Measurements from ENCODE around the gene RPRD1B. TPM values are rescaled to one million over a fixed set of nuclear protein-coding genes. Genes with fewer than 3 reads are reported as not detected.

Gene RPRD1B
- total and polyA plus RNA-seq, 2 of the 8 experiments (the other 6 are each of a cell fraction or from before 2014, with no cell fraction given): 10.3 to 20.9 TPM

DNA sequence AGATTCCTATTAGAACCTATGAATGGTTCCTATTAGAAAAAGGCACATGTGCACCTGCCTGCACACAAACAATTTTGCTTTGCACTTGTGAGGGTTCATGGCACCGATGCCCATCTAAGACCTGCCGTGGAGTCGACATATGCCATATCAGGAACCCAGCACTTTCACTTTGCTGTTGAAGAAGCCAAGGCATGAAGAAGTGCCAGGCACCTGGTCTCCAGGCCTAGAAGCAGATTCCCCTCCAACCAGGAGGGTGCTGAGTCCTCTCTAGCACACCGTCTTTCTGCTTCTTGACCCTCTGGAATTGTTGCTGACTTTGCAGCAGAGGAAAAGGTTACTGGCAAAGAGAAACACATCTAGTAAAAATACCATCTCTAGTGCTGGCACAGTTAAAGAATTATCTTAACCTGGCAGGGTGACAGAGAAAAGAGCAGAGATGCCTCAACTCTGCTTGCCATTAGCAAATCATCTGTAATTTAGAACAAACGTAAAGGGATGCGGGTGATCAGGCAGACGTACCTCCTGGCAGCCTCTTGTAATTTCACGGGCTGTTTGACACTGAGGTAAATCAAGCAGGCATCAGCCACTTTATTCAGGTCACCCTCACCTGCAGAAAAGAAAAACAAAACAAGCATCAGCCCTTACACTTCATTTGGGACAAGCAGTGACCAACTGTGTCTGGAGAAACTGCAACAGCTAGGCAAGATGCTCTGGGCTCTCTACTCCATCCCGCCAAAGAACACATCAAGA is 37.5 kb upstream of the RPRD1B start:
- H3K27ac ChIP-seq (ENCODE audit: low read depth, low read length): no peak overlapping the region
- H3K4me2 ChIP-seq (ENCODE audit: insufficient read depth in 1 of 2, low read depth in 2 of 2, low read length in 2 of 2): no peak overlapping the region
- H3K56ac ChIP-seq (replicated peaks; ENCODE audit: insufficient read length, low read depth, low read length): no peak overlapping the region
- H3K9ac ChIP-seq (replicated peaks in 1 of 4; ENCODE audit: extremely low read depth in 1 of 4, low read depth in 3 of 4, low read length in 3 of 4): no peak overlapping the region
- H2BK120ac ChIP-seq (replicated peaks; ENCODE audit: low read depth, low read length): no peak overlapping the region
- no peak overlapping the region for H2BK15ac ChIP-seq (ENCODE audit: low read length)
- no peak overlapping the region for H3K14ac ChIP-seq (ENCODE audit: insufficient read length)
- FAIRE-seq (no peak), DNase-seq (ENCODE audit: low read depth in 1 of 2, low spot score in 2 of 2) (no peak)
- H3K27me3 ChIP-seq (replicated peaks in 1 of 4; ENCODE audit: control insufficient read depth in 3 of 4, extremely low read depth in 1 of 4, insufficient read depth in 3 of 4, low read length in 3 of 4): no peaks in the 10 kb centered on the region
- no peak overlapping the region for H3K4me3 ChIP-seq (ENCODE audit: extremely low read depth in 1 of 4, insufficient read depth in 2 of 4, low read depth in 3 of 4, low read length in 4 of 4)
- H3K23ac ChIP-seq (ENCODE audit: insufficient read length): no peak overlapping the region
- H2BK12ac ChIP-seq (ENCODE audit: low read depth, low read length): no peak overlapping the region
- H2BK5ac ChIP-seq (ENCODE audit: low read depth, low read length): no peak overlapping the region
- no peak overlapping the region for H4K91ac ChIP-seq (replicated peaks; ENCODE audit: insufficient read length, low read length)
- no peaks in the 10 kb centered on the region; the same call in 1 of the 2 replicates for H3K79me1 ChIP-seq (ENCODE audit: low read depth, low read length)
- no peak overlapping the region for H2BK20ac ChIP-seq (ENCODE audit: low read length)
- H4K8ac ChIP-seq (ENCODE audit: extremely low read depth, insufficient read depth, low read length): no peak overlapping the region
- no peak overlapping the region for H3K18ac ChIP-seq (ENCODE audit: extremely low read depth, low read length)
- CTCF ChIA-PET (ENCODE audit: partially characterized antibody): interaction anchor here (0.8 to 5.3 kb wide), 8 partner anchors 16 to 598 kb away, joined by 3 to 32 read pairs (median 6); partner anchors contain the start of gene VSTM2L
- no peaks in the 10 kb centered on the region; a peak in 2 of 7 replicates for H3K4me1 ChIP-seq (replicated peaks in 1 of 4; ENCODE audit: control insufficient read depth in 3 of 4, insufficient read depth in 4 of 4, low read length in 3 of 4)
- POLR2A ChIA-PET (ENCODE audit: partially characterized antibody): interaction anchor here (0.9 kb wide), 1 partner anchor 15 kb away, joined by 4 read pairs; no protein-coding TSS in a partner anchor
- no peak overlapping the region for H2AK5ac ChIP-seq (ENCODE audit: low read depth, low read length)
- no peak overlapping the region for H4K5ac ChIP-seq (ENCODE audit: insufficient read length, low read depth, low read length)
- TF ChIP-seq GABPA (IDR thresholded peaks at IDR 0.05; ENCODE audit: borderline replicate concordance, insufficient read depth, low read length) (no peak), SIN3A (conservative IDR thresholded peaks at IDR 0.05 in 1 of 2, IDR thresholded peaks at IDR 0.05 in 1 of 2; ENCODE audit: low read depth in 1 of 2, low read length in 2 of 2) (no peak)
- TF ChIP-seq, protein P1, sequence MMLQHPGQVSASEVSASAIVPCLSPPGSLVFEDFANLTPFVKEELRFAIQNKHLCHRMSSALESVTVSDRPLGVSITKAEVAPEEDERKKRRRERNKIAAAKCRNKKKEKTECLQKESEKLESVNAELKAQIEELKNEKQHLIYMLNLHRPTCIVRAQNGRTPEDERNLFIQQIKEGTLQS (IDR thresholded peaks at IDR 0.05; ENCODE audit: insufficient read depth, low read depth, low read length): no peak
- WGBS, 2 experiments (ENCODE audit: extremely low coverage in 1 of 2, insufficient coverage in 1 of 2, insufficient read length in 1 of 2, insufficient replicate concordance in 2 of 2, low coverage in 1 of 2, low lambda C conversion rate in 2 of 2, missing lambda C conversion rate in 1 of 2): 91% methylated on average over 9 of the region's 9 CpGs; no CpG with 5 or more reads in 1 of the 2 experiments
- H3K36me3 ChIP-seq (ENCODE audit: control insufficient read depth in 2 of 4, insufficient read depth in 4 of 4, low read length in 3 of 4): peaks cover 16 to 67% (median 53%) of the 10 kb centered on the region in 4 experiments
- H3K23me2 ChIP-seq (ENCODE audit: low read depth, low read length): no peaks in the 10 kb centered on the region
- H3K79me2 ChIP-seq (ENCODE audit: control insufficient read depth in 1 of 2, insufficient read depth in 2 of 2, low read length in 2 of 2): no peaks in the 10 kb centered on the region
- H3K4ac ChIP-seq (replicated peaks; ENCODE audit: insufficient read length, low read depth, low read length): no peak overlapping the region
- H3K9me3 ChIP-seq (ENCODE audit: insufficient read depth in 2 of 2, low read depth in 1 of 2, low read length in 1 of 2): no peaks in the 10 kb centered on the region
- no peak overlapping the region for H2AFZ ChIP-seq (ENCODE audit: low read length)
- peaks cover 3 to 10% of the 10 kb centered on the region in 2 experiments for H4K20me1 ChIP-seq (replicated peaks in 1 of 2; ENCODE audit: control insufficient read depth in 1 of 2, insufficient read depth in 2 of 2, low read length in 2 of 2)
